A549 (cell line): ENCODE results near the gene SURF2.

Source experiments
- CEBPB ChIP-seq, 2 experiments: fragments of >200 bp in 1 of 2; sonication (Bioruptor Twin) in 1 of 2; formaldehyde crosslinking in 1 of 2; IDR thresholded peaks; 2 replicates each; pipeline ENCODE4 v1.6.1; 2012 to 2016
- CHD4 ChIP-seq: fragments of 200-600 bp; sonication (generic); IDR thresholded peaks from 2 replicates; pipeline ENCODE4 v1.6.1; 2016; ENCODE audit warnings: antibody characterized with exemption, mild to moderate bottlenecking, borderline replicate concordance
- EHMT2 ChIP-seq: fragments of 200-600 bp; sonication (generic); IDR thresholded peaks from 2 replicates; pipeline ENCODE4 v1.6.1; 2016; ENCODE audit warnings: antibody characterized with exemption, low read depth, mild to moderate bottlenecking, moderate library complexity
- POLR2A ChIP-seq: IDR thresholded peaks from 2 replicates; pipeline ENCODE4 v1.6.1; 2012; ENCODE audit warnings: mild to moderate bottlenecking, low read length
- TFCP2L1 ChIP-seq: fragments of 250-450 bp; sonication (Bioruptor Pico); IDR thresholded peaks from 2 replicates; pipeline ENCODE4 v1.5.0; 2021; ENCODE audit warnings: mild to moderate bottlenecking
- TF ChIP-seq, protein P1 (sequence below): fragments of >200 bp; sonication (Bioruptor Twin); formaldehyde crosslinking; IDR thresholded peaks from 3 replicates; pipeline ENCODE4 v1.5.1; 2016

GRCh38 chr9:133356391-133357091, at the start of gene SURF2, which contains the start of gene SURF1:
- TF ChIP-seq POLR2A (peak; percentile 88), CEBPB (IDR thresholded peaks at IDR 0.05) (no peak), CHD4 (no peak), TFCP2L1 (CRISPR knock-in tag) (no peak), EHMT2 (no peak)
- TF ChIP-seq, protein P1, sequence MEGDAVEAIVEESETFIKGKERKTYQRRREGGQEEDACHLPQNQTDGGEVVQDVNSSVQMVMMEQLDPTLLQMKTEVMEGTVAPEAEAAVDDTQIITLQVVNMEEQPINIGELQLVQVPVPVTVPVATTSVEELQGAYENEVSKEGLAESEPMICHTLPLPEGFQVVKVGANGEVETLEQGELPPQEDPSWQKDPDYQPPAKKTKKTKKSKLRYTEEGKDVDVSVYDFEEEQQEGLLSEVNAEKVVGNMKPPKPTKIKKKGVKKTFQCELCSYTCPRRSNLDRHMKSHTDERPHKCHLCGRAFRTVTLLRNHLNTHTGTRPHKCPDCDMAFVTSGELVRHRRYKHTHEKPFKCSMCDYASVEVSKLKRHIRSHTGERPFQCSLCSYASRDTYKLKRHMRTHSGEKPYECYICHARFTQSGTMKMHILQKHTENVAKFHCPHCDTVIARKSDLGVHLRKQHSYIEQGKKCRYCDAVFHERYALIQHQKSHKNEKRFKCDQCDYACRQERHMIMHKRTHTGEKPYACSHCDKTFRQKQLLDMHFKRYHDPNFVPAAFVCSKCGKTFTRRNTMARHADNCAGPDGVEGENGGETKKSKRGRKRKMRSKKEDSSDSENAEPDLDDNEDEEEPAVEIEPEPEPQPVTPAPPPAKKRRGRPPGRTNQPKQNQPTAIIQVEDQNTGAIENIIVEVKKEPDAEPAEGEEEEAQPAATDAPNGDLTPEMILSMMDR: no peak
